HG03571 (cell line): Measurements from ENCODE around the gene MEAF6.
"Not testable (repeated sequence)": the region's sequence is repeated elsewhere in the genome, so short reads cannot be mapped to it uniquely, and the experiment has no call there.

Source experiments
- ATAC-seq: cut with Tn5 transposase; IDR thresholded peaks from one replicate; pipeline ENCODE4 v1.9.1; 2021; ENCODE audit not compliant: unreplicated experiment

MEAF6 gene

DNA sequence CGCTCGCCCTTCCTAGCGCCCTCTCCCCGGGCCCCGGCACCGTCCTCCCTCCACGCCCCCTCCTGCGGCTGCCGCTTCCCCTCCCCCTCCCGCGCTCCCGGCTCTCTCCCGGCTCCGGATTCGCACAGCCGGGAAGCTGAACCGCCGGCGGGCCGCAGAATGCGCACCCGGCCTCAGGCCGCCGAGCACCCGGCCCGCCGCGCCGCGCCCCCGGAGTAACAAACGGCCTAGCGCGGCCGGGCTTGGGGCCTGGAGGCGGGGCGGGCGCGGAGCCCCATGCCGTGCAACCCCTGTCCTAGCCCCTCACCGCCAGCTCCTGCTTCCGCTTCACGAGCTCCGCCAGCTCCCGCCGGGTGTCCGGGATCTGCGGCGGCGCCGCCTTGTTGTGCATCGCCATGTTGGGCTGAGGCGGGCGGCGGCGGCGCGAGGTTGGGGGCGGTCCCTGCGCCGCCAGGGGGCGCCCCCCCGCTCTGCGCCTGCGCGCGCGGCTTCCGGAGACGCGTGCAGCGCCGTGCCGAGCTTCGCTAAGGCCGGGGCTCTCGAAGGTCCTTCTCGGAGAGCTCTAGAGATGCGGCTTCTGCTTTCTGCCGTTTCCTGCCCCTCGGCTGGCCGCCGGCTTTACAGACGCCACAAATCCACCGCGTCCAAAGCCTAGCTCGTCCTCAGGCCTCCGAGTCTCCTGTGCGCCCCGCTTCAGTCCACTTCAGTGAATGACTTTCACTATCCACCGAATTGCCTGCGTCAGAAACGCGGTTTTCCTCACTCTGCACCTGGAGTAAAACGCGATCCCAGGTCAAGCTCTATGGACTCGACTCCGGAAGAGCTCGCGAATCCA is at the start of gene MEAF6:
Gene MEAF6, minus strand, starts transcription at position 417 of the 835 bp plus-strand sequence. Its CDS starts 20 bp downstream, at position 397.
- ATAC-seq, result peak; percentile 85

DNA sequence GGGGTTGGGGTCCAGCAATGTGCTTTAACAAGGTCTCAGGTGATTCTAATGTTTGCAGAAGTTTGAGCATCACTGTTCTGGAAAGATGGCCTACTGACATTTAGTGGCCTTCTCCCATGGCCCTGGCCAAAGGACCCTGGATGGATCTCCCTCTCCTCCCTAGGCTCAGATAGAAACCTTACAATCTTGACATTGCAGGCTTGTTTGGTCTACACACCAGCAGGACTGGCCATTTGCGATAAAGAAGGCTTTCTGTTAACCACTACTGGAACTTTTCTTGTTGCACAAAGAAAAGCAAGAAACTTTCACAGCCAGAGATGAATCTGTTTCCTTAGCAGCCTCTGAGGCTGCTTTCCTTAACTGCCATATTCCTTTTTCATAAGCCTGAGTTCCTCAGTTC is 48.4 kb upstream of the MEAF6 start:
- ATAC-seq, result no peak

DNA sequence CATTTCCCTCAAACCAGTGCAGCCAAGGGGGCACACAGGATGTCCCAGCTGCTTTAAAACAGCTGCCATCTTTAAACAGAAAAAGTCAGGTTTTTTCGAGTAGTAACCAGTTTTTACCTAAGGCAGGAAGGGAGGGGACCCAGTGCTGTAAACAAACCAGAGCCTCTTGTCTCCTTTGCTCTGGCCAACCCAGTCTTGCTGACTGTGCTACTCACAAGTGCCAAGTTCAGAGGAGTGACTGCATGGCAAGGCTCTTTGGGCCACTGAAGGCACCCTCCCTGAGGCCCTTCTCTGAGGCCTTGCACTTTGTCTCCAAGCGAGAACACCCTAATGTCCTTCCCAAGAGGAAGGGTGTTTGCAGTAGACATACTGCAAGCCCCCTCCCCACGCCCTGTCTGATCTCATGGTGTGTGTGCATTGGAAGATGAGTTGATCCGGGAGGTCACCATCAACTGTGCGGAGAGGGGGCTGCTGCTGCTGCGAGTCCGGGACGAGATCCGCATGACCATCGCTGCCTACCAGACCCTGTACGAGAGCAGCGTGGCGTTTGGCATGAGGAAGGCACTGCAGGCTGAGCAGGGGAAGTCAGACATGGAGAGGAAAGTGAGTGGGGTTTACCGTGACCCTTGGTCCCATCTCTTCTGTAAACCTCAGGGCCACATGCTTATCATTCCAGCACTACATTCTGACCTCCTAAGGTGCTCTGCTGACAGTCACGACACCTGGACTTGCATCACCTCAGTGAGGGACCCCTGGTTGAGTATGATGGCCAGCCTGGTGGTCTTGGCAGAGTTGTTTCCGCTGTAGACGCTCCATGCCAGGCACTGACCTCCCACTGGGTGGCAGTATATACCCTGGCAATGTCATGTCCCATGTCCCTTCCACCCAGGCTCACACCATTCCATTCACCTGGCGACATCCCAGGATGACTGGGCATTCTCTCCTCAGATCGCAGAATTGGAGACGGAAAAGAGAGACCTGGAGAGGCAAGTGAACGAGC is 46.9 kb upstream of the MEAF6 start:
- ATAC-seq, result no peak

DNA sequence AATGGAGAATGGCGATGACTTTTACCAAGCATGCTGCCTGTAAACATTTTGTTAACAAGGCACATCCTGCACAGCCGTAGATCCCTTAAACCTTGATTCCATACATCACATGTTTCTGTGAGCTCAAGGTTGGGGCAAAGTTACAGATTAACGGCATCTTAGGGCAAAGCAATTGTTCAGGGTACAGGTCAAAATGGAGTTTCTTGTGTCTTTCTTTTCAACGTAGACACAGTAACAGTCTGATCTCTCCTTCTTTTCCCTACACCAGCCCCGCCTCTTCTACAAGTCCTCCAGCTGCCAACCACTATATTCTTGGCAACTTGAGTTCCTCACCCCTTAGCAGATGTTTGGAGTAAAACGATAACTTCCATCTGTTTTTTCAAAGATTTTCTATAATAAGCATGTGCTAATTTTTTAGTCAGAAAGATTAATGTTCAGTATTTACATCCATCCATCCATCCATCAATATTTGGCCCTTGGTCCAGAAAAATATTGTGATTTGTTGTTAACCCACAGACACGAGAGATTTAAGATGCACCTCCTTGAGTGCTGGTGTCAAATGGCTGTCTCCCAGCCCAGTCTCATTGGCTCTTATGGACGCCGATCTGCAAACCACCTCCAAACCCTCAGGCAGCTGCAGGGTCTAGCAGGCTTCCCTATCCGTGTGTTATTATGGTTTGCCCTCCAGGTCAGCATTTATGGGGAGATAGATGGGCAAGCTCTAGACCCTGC is 46.0 kb upstream of the MEAF6 start:
- ATAC-seq, result no peak

DNA sequence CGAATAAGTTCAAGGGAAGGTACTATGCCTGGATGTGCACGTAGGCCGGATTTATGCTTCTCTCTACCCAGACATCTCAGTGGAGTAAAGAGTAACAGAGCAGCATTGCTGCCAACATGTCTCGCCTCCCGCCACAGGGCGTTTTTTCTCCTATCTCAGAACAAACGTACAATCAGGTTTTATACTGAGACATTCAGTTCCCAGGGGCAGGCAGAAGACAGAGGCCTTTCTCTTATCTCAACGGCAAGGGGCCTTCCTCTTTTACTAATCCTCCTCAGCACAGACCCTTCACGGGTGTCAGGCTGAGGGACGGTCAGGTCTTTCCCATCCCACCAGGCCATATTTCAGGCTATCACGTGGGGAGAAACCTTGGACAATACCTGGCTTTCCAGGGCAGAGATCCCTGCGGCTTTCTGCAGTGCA is 45.4 kb upstream of the MEAF6 start:
- not testable (repeated sequence) for ATAC-seq

DNA sequence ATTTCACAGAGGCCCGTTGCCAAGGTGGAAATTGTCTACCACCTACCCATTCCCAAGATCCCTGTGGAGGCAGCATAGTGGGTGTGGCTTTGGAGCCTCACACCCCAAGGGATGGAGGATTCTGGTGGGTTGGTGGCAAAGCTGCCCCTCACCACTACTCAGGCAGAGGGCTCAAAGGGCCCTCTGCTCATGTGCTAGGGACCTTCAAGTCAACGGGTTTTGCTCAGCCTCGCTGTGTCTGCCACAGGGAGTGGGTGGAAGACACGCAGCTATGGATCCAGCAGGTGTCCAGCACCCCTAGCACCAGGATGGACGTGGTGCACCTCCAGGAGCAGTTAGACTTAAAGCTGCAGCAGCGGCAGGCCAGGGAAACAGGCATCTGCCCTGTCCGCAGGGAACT is 44.5 kb upstream of the MEAF6 start:
- ATAC-seq, result no peak

DNA sequence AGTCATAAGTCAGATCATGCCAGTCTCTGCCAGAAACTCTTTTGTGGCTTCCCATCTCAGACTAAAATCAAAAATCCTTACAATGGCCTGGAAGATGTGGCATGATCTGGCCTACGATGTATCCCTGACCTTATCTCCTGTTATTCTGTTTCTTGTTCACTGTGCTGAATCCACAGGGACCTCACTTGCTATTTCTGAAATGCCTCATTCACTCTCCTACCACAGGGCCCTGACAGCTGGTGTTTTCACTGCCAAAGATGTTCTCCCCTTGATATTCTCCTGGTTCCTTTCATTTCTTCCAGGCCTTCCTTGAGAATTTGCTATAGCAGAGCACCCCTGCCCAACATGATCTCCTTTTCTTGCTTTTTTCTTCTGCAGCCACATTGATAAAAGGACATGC is 43.8 kb upstream of the MEAF6 start:
- ATAC-seq, result no peak

DNA sequence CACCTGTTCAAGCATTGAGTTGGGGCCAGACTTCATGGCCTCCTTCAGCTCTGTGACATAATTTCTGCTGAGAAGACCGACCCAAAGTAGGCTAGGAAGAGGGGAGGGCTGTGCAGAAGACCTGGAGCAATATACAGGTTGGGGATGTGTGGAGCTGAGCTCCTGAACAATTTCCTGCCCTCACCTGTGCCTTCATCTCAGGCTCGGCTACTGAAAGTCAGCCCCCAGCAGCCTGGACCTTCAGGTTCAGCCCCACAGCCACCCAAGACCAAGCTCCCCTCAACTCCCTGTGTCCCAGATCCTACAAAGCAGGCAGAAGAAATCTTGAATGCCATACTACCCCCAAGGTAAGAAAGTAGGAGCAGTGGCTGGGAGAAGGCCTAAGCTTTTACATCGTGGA is 42.8 kb upstream of the MEAF6 start:
- no peak for ATAC-seq

DNA sequence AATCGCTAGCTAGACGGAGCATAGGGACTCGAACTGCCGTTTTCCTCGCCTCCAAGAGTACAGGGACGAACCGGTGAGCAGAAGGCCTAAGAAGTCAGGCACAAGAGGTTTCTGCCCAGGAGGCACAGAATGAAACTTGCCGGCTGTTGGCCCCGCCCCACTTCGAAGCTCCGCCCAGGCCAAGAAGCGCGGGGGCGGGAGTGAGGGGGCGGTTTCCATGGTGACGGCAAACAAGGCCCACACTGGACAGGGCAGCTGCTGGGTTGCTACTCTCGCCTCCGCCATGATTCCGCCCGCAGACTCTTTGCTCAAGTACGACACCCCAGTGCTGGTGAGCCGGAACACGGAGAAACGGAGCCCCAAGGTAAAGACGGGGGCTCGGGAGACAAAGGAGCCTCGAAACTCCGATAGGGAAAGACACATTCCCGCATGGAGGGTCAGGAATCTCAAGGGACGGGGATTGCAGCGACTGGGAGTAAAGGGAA is 42.2 kb upstream of the MEAF6 start, which contains the start of gene DNALI1:
Gene DNALI1, plus strand, starts transcription at position 229 of the 485 bp plus-strand sequence. Its CDS starts 55 bp downstream, at position 284.
- ATAC-seq, result no peak

DNA sequence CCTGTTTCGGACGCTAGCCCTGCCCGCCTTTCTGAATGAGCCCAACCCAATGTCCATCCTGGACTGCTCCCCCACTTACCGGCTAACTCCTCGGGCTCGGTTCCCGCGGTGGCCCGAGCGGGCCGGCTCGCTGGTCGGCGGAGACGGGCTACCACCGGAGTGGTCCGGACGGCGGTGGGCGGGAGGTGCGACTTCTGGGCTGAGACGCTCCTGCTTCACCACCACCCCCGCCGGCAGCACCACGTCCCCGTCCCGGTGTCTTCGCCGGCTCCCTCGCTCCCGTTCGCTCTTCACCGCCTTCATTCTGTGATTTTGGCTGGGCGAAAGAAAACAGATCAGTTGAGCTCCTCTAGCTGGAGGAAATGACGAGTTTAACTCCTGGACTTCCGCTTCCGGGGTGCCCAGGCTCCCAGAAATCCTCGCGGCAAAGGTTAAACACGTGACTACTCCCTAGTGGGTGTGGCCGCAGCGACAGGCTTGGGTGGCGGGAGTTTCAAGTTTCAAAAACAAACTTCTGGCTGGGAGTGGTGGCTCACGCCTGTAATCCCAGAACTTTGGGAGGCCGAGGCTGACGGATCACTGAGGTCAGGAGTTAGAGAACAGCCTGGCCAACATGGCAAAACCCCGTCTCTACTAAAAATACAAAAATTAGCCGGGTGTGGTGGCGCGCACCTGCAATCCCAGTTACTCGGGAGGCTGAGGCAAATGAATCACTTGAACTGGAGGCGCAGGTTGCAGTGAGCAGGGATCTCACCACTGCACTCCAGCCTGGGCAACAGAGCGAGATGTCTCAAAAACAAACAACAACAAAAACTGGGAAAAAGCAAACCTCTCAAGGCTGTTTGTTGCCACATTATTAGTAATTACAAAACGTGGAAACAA is 39.6 kb upstream of the MEAF6 start, which contains the start of gene SNIP1:
Gene SNIP1, minus strand, starts transcription at position 367 of the 882 bp plus-strand sequence. Its CDS starts 64 bp downstream, at position 303.
- peak; percentile 74 for ATAC-seq

DNA sequence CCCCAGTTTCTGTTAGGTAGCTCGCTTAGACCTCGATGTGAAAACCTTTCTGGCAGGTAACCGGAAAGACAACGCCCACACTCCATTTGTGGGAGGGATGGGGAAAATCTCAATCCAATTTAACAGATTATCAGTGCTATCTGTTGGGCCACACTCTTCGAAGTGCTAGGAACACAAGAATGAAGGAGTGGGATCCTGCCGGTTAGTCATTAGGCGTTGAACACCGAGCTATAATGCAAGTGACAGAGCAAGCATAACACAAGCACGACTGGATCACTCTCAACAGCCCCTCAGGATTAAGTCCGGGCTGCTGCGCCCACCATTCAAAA is 39.0 kb upstream of the MEAF6 start:
- no peak for ATAC-seq

DNA sequence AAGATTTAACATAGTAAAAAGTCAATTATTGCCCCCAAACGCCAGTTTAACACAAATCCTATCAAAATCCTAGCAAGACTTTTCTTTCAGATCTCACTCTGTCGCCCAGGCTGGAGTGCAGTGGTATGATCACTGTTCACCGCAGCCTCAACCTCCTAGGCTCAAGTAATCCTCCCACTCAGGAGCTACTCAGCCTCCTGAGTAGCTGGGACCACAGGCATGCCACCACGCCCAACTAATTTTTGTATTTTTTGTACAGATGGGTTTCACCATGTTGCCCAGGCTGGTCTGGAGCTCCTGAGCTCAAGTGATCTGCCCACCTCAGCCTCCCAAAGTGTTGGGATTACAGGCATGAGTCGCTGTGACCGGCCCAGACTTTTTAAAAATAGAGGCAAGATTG is 34.8 kb upstream of the MEAF6 start:
- no peak for ATAC-seq

DNA sequence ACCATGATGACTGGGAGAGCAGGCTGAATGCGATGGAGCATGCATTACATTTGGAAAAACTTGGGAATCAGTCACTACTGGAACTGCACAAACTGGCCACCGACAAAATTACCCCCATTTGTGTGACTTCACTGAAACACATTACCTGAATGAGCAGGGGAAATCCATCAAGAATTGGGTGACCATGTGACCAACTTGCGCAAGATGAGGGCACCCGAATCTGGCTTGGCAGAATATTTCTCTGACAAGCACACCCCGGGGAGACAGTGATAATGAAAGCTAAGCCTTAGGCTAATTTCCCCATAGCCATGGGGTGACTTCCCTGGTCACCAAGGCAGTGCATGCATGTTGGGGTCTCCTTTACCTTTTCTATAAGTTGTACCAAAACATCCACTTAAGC is 30.5 kb upstream of the MEAF6 start:
- no peak for ATAC-seq

DNA sequence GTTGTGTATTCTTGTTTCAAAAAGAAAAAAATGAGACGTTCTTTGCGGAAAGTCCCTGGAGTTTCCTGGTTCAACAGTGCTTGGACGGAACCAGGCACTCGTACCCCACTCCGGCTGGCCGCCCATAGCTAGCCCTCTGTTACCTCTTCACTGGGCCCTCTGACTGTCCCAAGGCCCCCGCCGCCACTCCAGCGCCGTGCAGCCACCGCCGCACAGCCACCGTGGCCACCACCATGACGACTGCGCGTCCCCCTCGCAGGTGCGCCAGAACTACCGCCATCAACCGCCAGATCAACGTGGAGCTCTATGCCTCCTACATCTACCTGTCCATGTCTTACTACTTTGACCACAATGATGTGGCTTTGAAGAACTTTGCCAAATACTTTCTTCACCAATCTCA is 30.0 kb upstream of the MEAF6 start:
- ATAC-seq, result no peak

DNA sequence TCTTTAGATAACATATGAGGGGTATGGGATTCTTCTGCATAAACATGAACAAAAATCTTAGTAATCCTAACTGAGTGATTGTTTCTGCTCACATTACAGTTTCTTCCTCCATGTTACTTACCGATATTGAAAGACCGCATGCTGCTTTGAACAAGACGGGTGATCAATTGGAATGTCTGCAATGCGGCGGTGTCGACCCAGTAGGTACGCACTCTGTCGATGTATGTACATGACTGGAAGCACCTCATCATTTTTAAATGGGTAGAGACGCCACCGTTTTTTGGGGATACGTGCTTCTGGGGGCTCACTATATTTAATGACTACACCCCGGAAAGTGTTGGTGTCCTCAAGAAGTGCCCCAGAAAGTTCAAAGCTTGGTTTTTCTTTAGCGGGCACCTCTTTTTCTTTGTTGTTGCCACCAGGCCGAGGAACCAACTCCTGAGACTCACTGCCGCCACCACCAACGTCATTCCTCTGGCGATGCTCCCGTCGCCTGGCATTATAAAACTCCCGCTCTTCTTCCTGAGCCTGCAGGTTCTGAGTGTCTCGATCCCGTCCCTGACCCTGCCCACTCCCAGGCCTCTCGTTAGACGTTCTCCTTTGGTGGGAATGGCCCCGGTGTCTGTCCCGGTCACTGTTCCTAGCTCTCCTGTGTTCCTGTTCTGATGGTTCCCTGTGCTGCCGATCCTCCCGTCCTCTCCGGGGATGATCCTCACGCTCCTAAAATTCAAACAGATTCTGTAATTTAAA is 25.6 kb upstream of the MEAF6 start:
- ATAC-seq, result no peak

DNA sequence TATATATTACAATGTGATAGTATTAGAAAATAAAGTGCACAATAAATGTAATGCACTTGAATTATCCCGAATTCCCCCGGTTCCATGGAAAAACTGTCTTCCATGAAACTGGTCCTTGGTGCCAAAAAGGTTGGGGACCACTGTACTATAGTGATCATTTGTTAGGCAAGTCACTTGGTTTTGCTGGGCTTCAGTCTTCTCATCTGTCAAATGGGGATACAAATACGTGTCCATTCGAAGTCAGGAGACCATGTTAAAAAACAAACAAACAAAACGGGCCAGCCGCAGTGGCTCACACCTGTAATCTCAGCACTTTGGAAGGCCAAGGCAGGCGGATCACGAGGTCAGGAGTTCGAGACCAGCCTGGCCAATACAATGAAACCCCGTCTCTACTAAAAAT is 24.6 kb upstream of the MEAF6 start:
- not testable (repeated sequence) for ATAC-seq

DNA sequence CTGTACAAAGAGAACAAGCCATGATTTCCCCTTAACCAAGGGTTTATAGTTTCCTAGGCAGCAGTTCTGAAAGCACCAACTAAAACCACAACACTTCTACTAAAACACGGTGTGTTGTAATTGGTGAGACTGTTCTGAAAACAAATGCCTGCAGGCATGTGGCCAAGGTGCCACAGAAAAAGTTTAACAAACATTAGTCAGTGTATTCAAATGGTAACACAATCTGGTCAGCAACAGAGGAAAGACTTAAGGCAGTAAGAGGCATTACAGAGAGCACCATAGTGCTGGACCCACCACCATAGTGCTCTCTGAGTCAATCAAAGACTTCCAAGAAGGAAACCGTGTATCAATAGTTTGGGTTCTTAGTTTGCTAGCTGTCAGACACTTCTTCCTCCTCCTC is 22.8 kb upstream of the MEAF6 start:
- no peak for ATAC-seq

DNA sequence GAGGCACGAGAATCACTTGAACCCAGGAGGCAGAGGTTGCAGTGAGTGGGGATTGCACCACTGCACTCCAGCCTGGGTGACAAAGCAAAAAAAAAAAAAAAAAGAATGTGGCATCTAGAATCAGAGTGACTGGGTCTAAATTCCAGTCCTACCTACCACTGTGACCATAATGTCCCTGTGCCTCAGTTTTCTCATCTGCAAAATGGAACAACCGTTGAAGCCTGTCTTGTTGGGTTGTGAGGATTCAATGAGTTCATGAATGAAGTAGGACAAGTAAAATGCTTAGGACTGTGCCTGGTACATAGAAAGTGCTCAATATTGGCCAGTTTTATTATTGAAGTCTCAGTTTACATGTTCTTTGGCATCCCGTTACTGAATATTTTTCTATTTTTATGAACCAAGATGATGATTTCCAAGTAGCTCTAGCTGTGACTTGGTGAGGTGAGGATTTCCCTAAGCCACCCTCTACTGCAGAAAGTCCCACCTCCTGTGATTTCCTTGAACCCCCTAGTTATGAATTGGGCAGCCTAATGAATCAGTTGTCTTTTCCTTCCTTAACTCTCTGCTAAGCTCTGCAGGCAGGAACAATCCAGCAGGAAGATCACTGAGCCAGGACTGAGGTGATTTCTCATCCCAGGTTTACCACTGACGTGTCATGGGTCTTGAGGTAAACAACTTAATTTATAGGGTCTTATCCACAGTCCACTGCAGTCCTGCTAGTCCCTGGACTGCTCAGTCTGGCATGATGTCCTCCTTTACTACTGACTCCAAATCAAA is 18.9 kb upstream of the MEAF6 start:
- ATAC-seq, result no peak
